Neural crest cell (in vitro differentiated cells): ENCODE results near the gene GPR141. TPM values are rescaled to one million over a fixed set of nuclear protein-coding genes. Genes with fewer than 3 reads are reported as not detected.

ENCODE experiments used
- DNase-seq: peaks from one replicate; pipeline ENCODE4 v3.0.0; 2021; ENCODE audit warnings: low read depth, mixed read lengths, low spot score
- H3K27ac Mint-ChIP-seq: one replicate; pipeline ENCODE4 v1.8.0; 2021; ENCODE audit warnings: mild to moderate bottlenecking, mixed read lengths; ENCODE audit not compliant: unreplicated experiment
- H3K27me3 Mint-ChIP-seq: 2 replicates; pipeline ENCODE4 v1.8.0; 2021; ENCODE audit warnings: low read depth, mild to moderate bottlenecking, mixed read lengths
- H3K36me3 Mint-ChIP-seq: 2 replicates; pipeline ENCODE4 v1.8.0; 2021; ENCODE audit warnings: low read depth, mild to moderate bottlenecking, mixed read lengths
- H3K4me1 Mint-ChIP-seq: 2 replicates; pipeline ENCODE4 v1.8.0; 2021; ENCODE audit warnings: mixed read lengths
- H3K4me3 Mint-ChIP-seq: one replicate; pipeline ENCODE4 v1.8.0; 2021; ENCODE audit warnings: mild to moderate bottlenecking, mixed read lengths
- H3K9me3 Mint-ChIP-seq: 2 replicates; pipeline ENCODE4 v1.8.0; 2021; ENCODE audit warnings: mixed read lengths
- CTCF ChIP-seq: fragments of 200-600 bp; sonication (generic); conservative IDR thresholded peaks from 2 replicates; pipeline ENCODE4 v1.5.0; 2021; ENCODE audit warnings: antibody characterized with exemption, mild to moderate bottlenecking
- total RNA-seq: library from RNA; stranded (reverse); gene quantifications from 2 replicates; pipeline ENCODE4 v1.2.1, GENCODE V29; 2021

The GPR141 gene
- total RNA-seq, 1 donor from 2014 or later, result 0.26 TPM

- Mint-ChIP-seq H3K9me3 (no peaks in the 10 kb centered on the region), H3K27ac (no peak overlapping the region), H3K4me3 (no peak overlapping the region), H3K4me1 (peaks cover 3% of the 10 kb centered on the region), H3K27me3 (no peaks in the 10 kb centered on the region), H3K36me3 (no peaks in the 10 kb centered on the region)
- no peak for DNase-seq
- TF ChIP-seq CTCF, result no peak
Measured at GRCh38 chr7:37751096-37751495, 67.5 kb downstream of the GPR141 start.

- H3K27me3 Mint-ChIP-seq, result no peaks in the 10 kb centered on the region
Measured at GRCh38 chr7:37753398-37754050, 70.0 kb downstream of the GPR141 start.

GRCh38 chr7:37756797-37757551 is 73.4 kb downstream of the GPR141 start:
- Mint-ChIP-seq H3K27me3 (no peaks in the 10 kb centered on the region), H3K36me3 (no peaks in the 10 kb centered on the region), H3K4me1 (peaks cover 12% of the 10 kb centered on the region), H3K27ac (no peak overlapping the region), H3K4me3 (no peak overlapping the region), H3K9me3 (no peaks in the 10 kb centered on the region)
- no peak for TF ChIP-seq CTCF
- no peak for DNase-seq

More at GRCh38 chr7:37753398-37754050, 70.0 kb downstream of the GPR141 start:
- Mint-ChIP-seq H3K36me3 (no peaks in the 10 kb centered on the region), H3K9me3 (no peaks in the 10 kb centered on the region), H3K4me3 (no peak overlapping the region), H3K4me1 (peaks cover 12% of the 10 kb centered on the region), H3K27ac (no peak overlapping the region)
- DNase-seq, result no peak
- no peak for TF ChIP-seq CTCF

- Mint-ChIP-seq H3K4me3 (no peak overlapping the region), H3K36me3 (no peaks in the 10 kb centered on the region), H3K27ac (no peak overlapping the region), H3K4me1 (peaks cover 12% of the 10 kb centered on the region), H3K27me3 (no peaks in the 10 kb centered on the region), H3K9me3 (no peaks in the 10 kb centered on the region)
- TF ChIP-seq CTCF, result no peak
- no peak for DNase-seq
Measured at GRCh38 chr7:37757563-37757962, 74.0 kb downstream of the GPR141 start.

GRCh38 chr7:37758501-37759045 is 75.0 kb downstream of the GPR141 start:
- Mint-ChIP-seq H3K27me3 (no peaks in the 10 kb centered on the region), H3K36me3 (no peaks in the 10 kb centered on the region), H3K4me3 (no peak overlapping the region), H3K27ac (no peak overlapping the region), H3K4me1 (peaks cover 12% of the 10 kb centered on the region), H3K9me3 (no peaks in the 10 kb centered on the region)
- no peak for TF ChIP-seq CTCF
- DNase-seq, result no peak
